HG03175 (cell line): Measurements from ENCODE around the gene TKFC.

ENCODE experiments used
- ATAC-seq: cut with Tn5 transposase; IDR thresholded peaks from one replicate; pipeline ENCODE4 v1.9.1; 2021; ENCODE audit warnings: mild to moderate bottlenecking, moderate library complexity; ENCODE audit not compliant: unreplicated experiment

TKFC gene

GRCh38 chr11:61310749-61311148, 22.3 kb upstream of the TKFC start:
- no peak for ATAC-seq

- ATAC-seq, result no peak
These were observed 17.8 kb upstream of the TKFC start for GRCh38 chr11:61315260-61315659.

- ATAC-seq, result no peak
These were observed 7.2 kb upstream of the TKFC start for GRCh38 chr11:61325649-61326414.

- no peak for ATAC-seq
These were observed 5.4 kb upstream of the TKFC start for GRCh38 chr11:61327669-61328071.

GRCh38 chr11:61328351-61328750, 4.7 kb upstream of the TKFC start:
- no peak for ATAC-seq

GRCh38 chr11:61329871-61330270, 3.2 kb upstream of the TKFC start:
- no peak for ATAC-seq

- ATAC-seq, result no peak
These were observed 1.4 kb upstream of the TKFC start for GRCh38 chr11:61331651-61332050.

- peak; percentile 1 for ATAC-seq
These were observed 689 bp upstream of the TKFC start for GRCh38 chr11:61332281-61332796.

GRCh38 chr11:61333550-61334433, 764 bp downstream of the TKFC start:
- ATAC-seq, result peak; percentile 3

GRCh38 chr11:61334434-61335354, 1.7 kb downstream of the TKFC start:
- ATAC-seq, result no peak

- no peak for ATAC-seq
These were observed 2.3 kb downstream of the TKFC start for GRCh38 chr11:61335355-61335710.

GRCh38 chr11:61336171-61336935, 3.3 kb downstream of the TKFC start:
- peak; percentile 58 for ATAC-seq

GRCh38 chr11:61337706-61338470, 4.9 kb downstream of the TKFC start:
- ATAC-seq, result no peak

GRCh38 chr11:61338783-61339489, 5.9 kb downstream of the TKFC start:
- no peak for ATAC-seq

GRCh38 chr11:61339490-61339878, 6.5 kb downstream of the TKFC start:
- ATAC-seq, result no peak

GRCh38 chr11:61340979-61341378, 8.0 kb downstream of the TKFC start:
- ATAC-seq, result no peak

- no peak for ATAC-seq
These were observed 8.7 kb downstream of the TKFC start for GRCh38 chr11:61341706-61342105.

GRCh38 chr11:61342207-61342803, 9.3 kb downstream of the TKFC start:
- no peak for ATAC-seq
